Endothelial cell of umbilical vein (primary cell): ENCODE measurements around the gene SLC35F3. TPM values are rescaled to one million over a fixed set of nuclear protein-coding genes. Genes with fewer than 3 reads are reported as not detected.

Experiments
- BruUV-seq: library from RNA; stranded (reverse); fragments of 400-500 nt; replicated peaks from 2 replicates; lab custom pipeline; 2021; lab: Mats Ljungman, UMichigan
- CTCF ChIA-PET: fragments of 300-600, 350-600 bp; sonication (Branson Sonifier 250); formaldehyde crosslinking; loops from one replicate; lab custom pipeline; 2021; ENCODE audit warnings: antibody characterized with exemption, inconsistent platforms; lab: Charles Lee
- POLR2A ChIA-PET: fragments of 300-600, 350-600 bp; sonication (Branson Sonifier 250); formaldehyde crosslinking; loops from one replicate; lab custom pipeline; 2021; ENCODE audit warnings: antibody characterized with exemption, inconsistent platforms; lab: Charles Lee
- DNase-seq: peaks from one replicate; pipeline ENCODE4 v3.0.0-alpha.2; 2011; ENCODE audit warnings: low read depth, low spot score
- FAIRE-seq: peaks from 2 replicates; lab custom pipeline; 2011; peaks lifted over from hg19 to GRCh38; lab: Jason Lieb, UNC
- H2AFZ ChIP-seq: 2 replicates; pipeline ENCODE4 v1.6.0; 2012; ENCODE audit warnings: low read depth, low read length, control low read depth, inconsistent platforms
- H3K27ac ChIP-seq: 2 replicates; pipeline ENCODE4 v1.5.1; 2011; ENCODE audit warnings: low read depth, mild to moderate bottlenecking, control low read depth, low read length, moderate library complexity; ENCODE audit not compliant: insufficient read depth
- H3K27me3 ChIP-seq, 2 experiments: 2 replicates each; pipeline versions ENCODE4 v1.6.0 to v1.6.1; 2011; ENCODE audit warnings: low read length in 2 of 2, mixed read lengths in 1 of 2; ENCODE audit not compliant: control insufficient read depth in 2 of 2, insufficient read depth in 2 of 2
- H3K36me3 ChIP-seq, 2 experiments: 2 replicates in 1 of 2; 3 replicates in 1 of 2; pipeline ENCODE4 v1.5.1; 2011; ENCODE audit warnings: low read length in 2 of 2, mild to moderate bottlenecking in 1 of 2, moderate library complexity in 1 of 2; ENCODE audit not compliant: control insufficient read depth in 2 of 2, insufficient read depth in 2 of 2; ENCODE audit errors: extremely low read depth in 1 of 2
- H3K4me1 ChIP-seq: 3 replicates; pipeline ENCODE4 v1.5.1; 2011; ENCODE audit warnings: mild to moderate bottlenecking, low read length; ENCODE audit not compliant: control insufficient read depth, insufficient read depth; ENCODE audit errors: extremely low read depth
- H3K4me2 ChIP-seq: 2 replicates; pipeline ENCODE4 v1.6.1; 2011; ENCODE audit warnings: low read length, control low read depth, mixed read lengths; ENCODE audit not compliant: insufficient read depth
- H3K4me3 ChIP-seq, 3 experiments: fragments of 200-600 bp in 1 of 3; sonication (generic), shearing (Covaris generic) in 1 of 3; replicated peaks in 1 of 3; 2 replicates each; pipeline ENCODE4 v1.5.1; 2011 to 2016; ENCODE audit warnings: control low read depth in 3 of 3, low read length in 3 of 3, mild to moderate bottlenecking in 2 of 3, inconsistent platforms in 1 of 3, low read depth in 1 of 3, moderate library complexity in 1 of 3; ENCODE audit not compliant: insufficient read depth in 1 of 3
- H3K79me2 ChIP-seq: 2 replicates; pipeline ENCODE4 v1.6.0; 2012; ENCODE audit warnings: low read length, inconsistent platforms; ENCODE audit not compliant: control insufficient read depth, insufficient read depth
- H3K9ac ChIP-seq: replicated peaks from 2 replicates; pipeline ENCODE3; 2011; ENCODE audit warnings: low read length, control low read depth; ENCODE audit not compliant: insufficient read depth; ENCODE audit errors: extremely low read depth
- H3K9me1 ChIP-seq: replicated peaks from 3 replicates; pipeline ENCODE4 v1.6.0; 2011; ENCODE audit warnings: mild to moderate bottlenecking, low read length; ENCODE audit not compliant: control insufficient read depth, insufficient read depth; ENCODE audit errors: extremely low read depth
- H3K9me3 ChIP-seq: replicated peaks from 2 replicates; pipeline ENCODE4 v1.5.1; 2012; ENCODE audit warnings: low read length, inconsistent platforms; ENCODE audit not compliant: control insufficient read depth, insufficient read depth
- H4K20me1 ChIP-seq: replicated peaks from 2 replicates; pipeline ENCODE3; 2011; ENCODE audit warnings: mild to moderate bottlenecking, low read length; ENCODE audit not compliant: control insufficient read depth, insufficient read depth; ENCODE audit errors: extremely low read depth
- EZH2 ChIP-seq: IDR thresholded peaks from 2 replicates; pipeline ENCODE4 v1.6.1; 2012; ENCODE audit warnings: borderline replicate concordance, low read depth, mild to moderate bottlenecking, moderate library complexity, low read length, inconsistent platforms; ENCODE audit not compliant: severe bottlenecking
- FOS ChIP-seq: IDR thresholded peaks from 2 replicates; pipeline ENCODE4 v1.6.1; 2011; ENCODE audit warnings: mild to moderate bottlenecking, low read length, moderate library complexity, borderline replicate concordance; ENCODE audit not compliant: insufficient read depth
- GATA2 ChIP-seq: IDR thresholded peaks from 2 replicates; pipeline ENCODE4 v1.7.0; 2011; ENCODE audit warnings: low read depth, mild to moderate bottlenecking, moderate library complexity, mixed read lengths, low read length; ENCODE audit not compliant: insufficient read length, insufficient read depth
- JUN ChIP-seq: IDR thresholded peaks from 2 replicates; pipeline ENCODE4 v1.6.1; 2011; ENCODE audit warnings: borderline replicate concordance, low read depth; ENCODE audit not compliant: insufficient read length, insufficient read depth
- MYC ChIP-seq: IDR thresholded peaks from one replicate; pipeline ENCODE4 v1.6.1; 2011; ENCODE audit warnings: mild to moderate bottlenecking, low read depth, low read length
- POLR2A ChIP-seq: IDR thresholded peaks from 2 replicates; pipeline ENCODE4 v1.6.1; 2012; ENCODE audit warnings: low read depth, mild to moderate bottlenecking, control low read depth, low read length
- POLR2AphosphoS5 ChIP-seq: IDR thresholded peaks from 2 replicates; pipeline ENCODE4 v1.6.1; 2012; ENCODE audit warnings: low read depth, mild to moderate bottlenecking, control low read depth, low read length, moderate library complexity; ENCODE audit not compliant: insufficient read depth
- dilution Hi-C: fragments of 300-500 bp; cut with MboI; formaldehyde crosslinking; loops from one replicate; pipeline ENCODE4 v1.15.0; 2019; ENCODE audit warnings: low sequenced_read_pairs; ENCODE audit not compliant: extremely low pct_ligation_motif_present
- intact Hi-C: fragments of 100-400 bp; cut with micrococcal nuclease; formaldehyde crosslinking; loops from one replicate; pipeline ENCODE4 v1.10.0; 2022
- polyA plus RNA-seq, 4 experiments: library from polyadenylated mRNA; depleted of rRNA in 3 of 4; stranded (reverse) in 3 of 4; unstranded in 1 of 4; fragments of >200 nt; gene quantifications; 2 replicates each; pipeline versions ENCODE4 v1.2.1 to v1.2.3, GENCODE V29; 2011 to 2012; ENCODE audit warnings: missing spikeins in 1 of 4
- total RNA-seq: library from RNA; stranded (reverse); gene quantifications from 2 replicates; pipeline ENCODE4 v1.2.3, GENCODE V29; 2021
- TF ChIP-seq, protein P1 (sequence below): IDR thresholded peaks from 2 replicates; pipeline ENCODE4 v1.6.1; 2011; ENCODE audit not compliant: insufficient read depth, insufficient read length
- TF ChIP-seq, protein P2 (sequence below), 2 donors: IDR thresholded peaks; 1 replicate in 1 of 2; 2 replicates in 1 of 2; pipeline ENCODE4 v1.5.1; 2011; ENCODE audit warnings: low read length in 2 of 2, mild to moderate bottlenecking in 2 of 2, moderate library complexity in 2 of 2, control low read depth in 1 of 2, inconsistent platforms in 1 of 2, low read depth in 1 of 2; ENCODE audit not compliant: insufficient read depth in 1 of 2; ENCODE audit errors: extremely low read depth in 1 of 2

SLC35F3 gene
- total and polyA plus RNA-seq, 2 donors (not counting 3 experiments of a cell fraction or from before 2014, with no cell fraction given): not detected

DNA sequence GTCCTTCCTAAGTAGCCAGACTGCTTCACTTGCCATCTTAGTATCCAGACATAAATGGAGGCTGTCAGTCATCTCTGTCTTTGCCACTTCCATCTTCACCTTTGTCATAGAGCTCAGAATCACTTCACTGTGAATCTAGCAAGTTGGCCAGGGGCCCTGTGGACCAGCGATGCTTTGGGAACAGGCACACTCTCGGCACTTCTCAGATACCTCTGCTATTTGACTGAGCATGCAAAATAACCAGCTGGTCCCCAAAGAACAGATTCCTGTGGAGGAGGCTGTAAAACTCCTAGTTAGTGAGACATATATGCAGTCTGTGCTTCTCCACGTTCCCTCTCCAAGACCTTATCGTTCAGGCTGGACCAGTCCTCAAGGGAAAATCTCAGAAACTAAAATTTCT, 392.0 kb downstream of the SLC35F3 start:
- TF ChIP-seq FOS: no peak
- no peak for TF ChIP-seq MYC
- no peak for TF ChIP-seq POLR2AphosphoS5
- no peak for TF ChIP-seq GATA2
- no peak for TF ChIP-seq POLR2A
- TF ChIP-seq JUN: no peak
- TF ChIP-seq, protein P1, sequence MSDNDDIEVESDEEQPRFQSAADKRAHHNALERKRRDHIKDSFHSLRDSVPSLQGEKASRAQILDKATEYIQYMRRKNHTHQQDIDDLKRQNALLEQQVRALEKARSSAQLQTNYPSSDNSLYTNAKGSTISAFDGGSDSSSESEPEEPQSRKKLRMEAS: no peak
- no peak for TF ChIP-seq EZH2
- TF ChIP-seq, protein P2, sequence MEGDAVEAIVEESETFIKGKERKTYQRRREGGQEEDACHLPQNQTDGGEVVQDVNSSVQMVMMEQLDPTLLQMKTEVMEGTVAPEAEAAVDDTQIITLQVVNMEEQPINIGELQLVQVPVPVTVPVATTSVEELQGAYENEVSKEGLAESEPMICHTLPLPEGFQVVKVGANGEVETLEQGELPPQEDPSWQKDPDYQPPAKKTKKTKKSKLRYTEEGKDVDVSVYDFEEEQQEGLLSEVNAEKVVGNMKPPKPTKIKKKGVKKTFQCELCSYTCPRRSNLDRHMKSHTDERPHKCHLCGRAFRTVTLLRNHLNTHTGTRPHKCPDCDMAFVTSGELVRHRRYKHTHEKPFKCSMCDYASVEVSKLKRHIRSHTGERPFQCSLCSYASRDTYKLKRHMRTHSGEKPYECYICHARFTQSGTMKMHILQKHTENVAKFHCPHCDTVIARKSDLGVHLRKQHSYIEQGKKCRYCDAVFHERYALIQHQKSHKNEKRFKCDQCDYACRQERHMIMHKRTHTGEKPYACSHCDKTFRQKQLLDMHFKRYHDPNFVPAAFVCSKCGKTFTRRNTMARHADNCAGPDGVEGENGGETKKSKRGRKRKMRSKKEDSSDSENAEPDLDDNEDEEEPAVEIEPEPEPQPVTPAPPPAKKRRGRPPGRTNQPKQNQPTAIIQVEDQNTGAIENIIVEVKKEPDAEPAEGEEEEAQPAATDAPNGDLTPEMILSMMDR (IDR thresholded peaks at IDR 0.05; ENCODE audit: extremely low read depth in 1 of 2, insufficient read depth in 1 of 2, low read depth in 1 of 2, low read length in 2 of 2): no peak
- H3K4me2 ChIP-seq: no peak overlapping the region
- H4K20me1 ChIP-seq: no peaks in the 10 kb centered on the region
- intact Hi-C loops (no loop called here), dilution Hi-C loops (no loop called here)
- H2AFZ ChIP-seq: no peak overlapping the region
- FAIRE-seq (no peak), DNase-seq (no peak)
- H3K9me1 ChIP-seq: no peaks in the 10 kb centered on the region
- H3K9me3 ChIP-seq: no peaks in the 10 kb centered on the region
- H3K79me2 ChIP-seq: no peaks in the 10 kb centered on the region
- no peaks in the 10 kb centered on the region for H3K4me1 ChIP-seq
- H3K9ac ChIP-seq: no peak overlapping the region
- no peaks in the 10 kb centered on the region for H3K36me3 ChIP-seq
- no peak overlapping the region for H3K27ac ChIP-seq
- POLR2A ChIA-PET: no interaction called here
- no peak overlapping the region for H3K4me3 ChIP-seq
- CTCF ChIA-PET: interaction anchor here (2.2 kb wide), 1 partner anchor 14 kb away, joined by 9 read pairs; no protein-coding TSS in a partner anchor
- BruUV-seq: no TSS peak
- H3K27me3 ChIP-seq: no peaks in the 10 kb centered on the region
